GM12892 (cell line): ENCODE measurements around the gene PRR33.
A peak's percentile ranks its signal among the peaks of the same experiment; 100 is the strongest.
"Not testable (repeated sequence)": the region's sequence is repeated elsewhere in the genome, so short reads cannot be mapped to it uniquely, and the experiment has no call there.

Source experiments
- DNase-seq: peaks from one replicate; pipeline ENCODE4 v3.0.0; 2011; ENCODE audit not compliant: insufficient read length
- FAIRE-seq: peaks from 2 replicates; lab custom pipeline; 2011; peaks lifted over from hg19 to GRCh38; lab: Jason Lieb, UNC
- POLR2A ChIP-seq: IDR thresholded peaks from 2 replicates; pipeline ENCODE4 v1.6.1; 2011; ENCODE audit warnings: low read depth, low read length, control low read depth
- POLR2AphosphoS5 ChIP-seq: IDR thresholded peaks from 2 replicates; pipeline ENCODE4 v1.6.1; 2011; ENCODE audit warnings: low read depth, low read length, control low read depth
- TAF1 ChIP-seq: IDR thresholded peaks from 2 replicates; pipeline ENCODE4 v1.6.1; 2011; ENCODE audit warnings: low read depth, mild to moderate bottlenecking, control low read depth, low read length, borderline replicate concordance

The PRR33 gene

DNA sequence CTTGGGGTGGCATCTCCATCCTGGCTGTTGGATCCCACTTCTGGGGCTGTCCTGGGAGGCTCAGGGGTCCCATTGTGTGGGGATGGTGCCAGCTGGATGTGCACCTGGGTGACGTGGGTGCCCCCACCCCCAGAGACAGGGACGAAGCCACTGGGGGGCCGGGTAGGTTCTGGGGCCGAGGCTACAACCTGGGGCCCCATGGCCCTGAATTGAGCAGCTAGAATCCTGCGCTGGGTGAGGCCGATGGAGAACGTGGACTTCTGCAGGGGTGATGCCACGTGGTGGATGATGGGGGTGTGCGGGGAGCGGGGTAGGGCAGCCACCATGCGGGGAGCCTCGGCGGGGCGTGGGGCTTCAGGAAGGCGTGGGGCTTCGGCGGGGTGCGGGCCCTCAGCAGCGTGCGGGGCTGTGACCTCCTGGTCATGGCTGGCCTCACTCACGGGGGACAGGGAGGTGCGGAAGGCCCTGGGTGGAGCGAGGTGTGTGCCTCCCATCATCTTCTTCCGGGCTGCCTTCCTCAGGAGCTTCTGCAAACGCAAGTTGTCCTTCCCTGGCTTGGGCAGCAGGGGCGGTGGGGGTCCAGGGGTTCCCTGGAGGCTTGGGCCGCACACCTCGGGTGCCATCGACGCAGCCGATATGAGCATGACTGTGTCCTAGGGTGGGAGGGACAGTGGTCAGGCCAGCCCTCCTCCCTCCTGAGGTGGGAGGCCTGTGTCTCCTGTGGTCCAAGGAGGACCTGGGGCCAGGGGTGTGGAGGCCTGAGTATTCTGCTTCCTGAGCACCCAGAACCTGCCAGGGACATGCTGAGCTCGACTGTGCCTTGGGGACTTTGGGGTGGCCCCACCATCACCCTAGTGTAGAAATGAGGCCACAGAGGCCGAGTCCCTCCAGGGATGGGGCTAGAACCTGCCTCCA lies 1.5 kb downstream of the PRR33 start:
- TF ChIP-seq POLR2A (peak; percentile 19), TAF1 (no peak), POLR2AphosphoS5 (no peak)
- peak; percentile 31 for DNase-seq
- FAIRE-seq, result no peak

DNA sequence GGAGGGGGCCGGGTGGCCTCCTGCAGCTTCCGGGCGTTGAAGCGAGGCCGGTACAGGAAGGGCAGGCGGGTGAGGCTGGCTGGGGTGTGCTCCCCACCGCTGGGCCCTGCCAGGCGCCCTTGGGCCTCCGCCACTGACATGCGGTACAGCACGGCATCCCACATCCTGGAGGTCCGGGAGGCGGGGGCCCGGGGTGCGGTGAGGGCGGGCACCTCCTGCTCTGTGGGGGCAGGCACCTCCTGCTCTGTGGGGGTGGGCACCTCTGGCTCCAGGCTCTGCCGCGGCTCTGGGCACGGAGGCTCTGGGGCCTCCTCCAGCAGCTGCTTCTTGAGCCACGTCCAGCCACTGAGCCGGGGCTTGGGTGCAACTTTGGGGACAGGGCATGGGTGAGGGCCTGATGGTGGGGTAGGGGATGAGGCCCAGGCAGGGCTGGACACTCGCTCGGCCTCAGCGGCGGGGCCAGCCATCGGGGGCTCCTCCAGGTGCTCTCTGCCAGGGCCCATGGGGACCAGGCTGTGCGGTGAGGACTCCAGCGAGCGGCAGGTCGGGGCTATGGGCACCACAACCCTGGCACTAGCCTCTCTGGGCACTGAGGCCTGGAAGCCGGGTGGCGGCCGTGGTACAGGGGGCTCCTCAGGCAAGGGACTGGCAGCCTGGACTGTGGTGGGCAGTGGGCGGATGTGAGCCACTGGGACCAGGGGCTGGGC lies 2.3 kb downstream of the PRR33 start:
- FAIRE-seq, result no peak
- DNase-seq, result peak; percentile 22
- no peak; the same call in 1 of the 2 replicates for TF ChIP-seq POLR2AphosphoS5
- no peak for TF ChIP-seq POLR2A
- TF ChIP-seq TAF1, result no peak

DNA sequence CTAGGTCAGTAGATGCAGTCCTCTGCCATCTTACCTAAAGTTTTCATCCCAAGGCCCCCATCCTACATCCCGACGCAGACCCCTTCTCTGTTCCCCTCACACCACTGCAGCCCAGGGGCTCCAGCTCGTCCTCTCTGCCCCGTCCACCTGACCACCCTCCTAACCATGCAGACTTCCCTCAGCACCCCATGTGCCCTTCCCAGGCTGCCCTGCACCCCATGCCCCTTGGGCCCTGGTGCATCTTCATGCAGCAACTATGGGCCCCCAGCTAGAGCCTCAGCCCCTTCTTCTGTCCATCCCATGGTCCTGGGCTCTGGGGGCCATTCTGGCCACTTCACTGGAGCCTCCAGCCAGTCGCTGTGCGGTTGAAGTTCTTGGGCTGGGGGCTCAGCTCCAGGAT lies 2.9 kb downstream of the PRR33 start:
- TF ChIP-seq TAF1 (no peak), POLR2AphosphoS5 (no peak), POLR2A (no peak)
- FAIRE-seq (no peak), DNase-seq (no peak)

DNA sequence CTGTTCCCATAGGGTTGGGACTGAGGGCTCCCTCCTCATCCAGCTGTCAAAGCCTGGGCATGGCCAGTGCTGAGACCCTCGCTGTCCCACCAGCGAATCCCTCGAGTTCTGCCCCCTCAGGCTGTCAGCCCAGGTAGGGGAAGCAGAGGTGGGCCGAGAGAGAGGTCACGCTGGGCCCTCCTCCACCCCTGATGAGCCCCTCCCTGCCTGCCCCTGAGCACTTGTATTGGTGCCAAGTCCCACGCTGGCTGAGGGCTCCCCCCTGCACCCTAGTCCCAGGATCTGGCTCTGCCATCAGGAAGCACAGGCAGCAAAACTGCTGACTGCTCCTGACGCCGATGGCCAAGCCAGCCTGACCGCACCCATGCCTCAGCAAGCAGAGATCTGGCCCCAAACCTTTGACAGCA lies 3.3 kb downstream of the PRR33 start:
- FAIRE-seq (no peak), DNase-seq (no peak)
- TF ChIP-seq TAF1, result no peak
- TF ChIP-seq POLR2AphosphoS5, result no peak
- TF ChIP-seq POLR2A, result no peak

DNA sequence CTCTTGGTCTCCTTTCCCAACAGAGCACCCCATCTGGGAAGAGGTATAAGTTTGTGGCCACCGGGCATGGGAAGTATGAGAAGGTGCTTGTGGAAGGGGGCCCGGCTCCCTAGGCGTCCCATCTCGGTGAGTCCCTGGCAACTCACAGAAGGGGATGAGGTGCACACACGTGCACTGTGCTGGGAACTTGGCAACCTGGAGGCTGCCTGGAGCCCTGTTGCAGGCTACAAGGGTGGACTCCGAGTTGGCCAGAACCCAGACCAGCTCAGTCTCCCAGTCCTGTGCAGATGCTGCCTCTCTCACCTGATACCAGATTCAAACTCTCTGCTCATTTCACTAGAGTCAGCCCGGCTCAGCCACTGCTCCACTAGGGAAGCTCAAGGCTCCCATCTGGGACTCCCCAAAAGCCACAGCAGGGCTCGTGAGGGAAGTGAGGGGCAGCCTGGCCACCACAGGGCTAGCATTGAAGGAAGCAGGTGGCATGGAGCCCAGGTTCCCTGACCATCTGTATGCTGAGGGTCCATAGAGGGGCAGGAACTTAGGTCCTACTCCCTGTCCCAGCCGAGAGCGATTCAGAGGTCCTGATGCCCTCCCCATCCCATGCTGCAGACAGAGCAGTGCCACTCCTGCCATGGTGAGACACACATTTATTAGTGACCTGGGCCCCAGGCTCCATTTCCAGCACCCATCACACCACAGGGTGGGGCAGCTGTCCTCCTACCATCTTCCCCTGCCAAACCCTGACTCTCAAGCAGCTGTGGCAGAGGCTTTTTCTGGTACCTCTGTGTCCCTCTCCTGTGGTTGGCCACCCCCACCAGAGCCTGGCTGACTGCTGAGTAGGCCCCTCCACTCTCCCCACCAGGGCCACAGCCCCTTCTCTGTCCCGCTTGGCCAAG lies 4.0 kb downstream of the PRR33 start:
- FAIRE-seq (no peak), DNase-seq (no peak)
- no peak for TF ChIP-seq TAF1
- TF ChIP-seq POLR2AphosphoS5, result no peak
- no peak for TF ChIP-seq POLR2A

DNA sequence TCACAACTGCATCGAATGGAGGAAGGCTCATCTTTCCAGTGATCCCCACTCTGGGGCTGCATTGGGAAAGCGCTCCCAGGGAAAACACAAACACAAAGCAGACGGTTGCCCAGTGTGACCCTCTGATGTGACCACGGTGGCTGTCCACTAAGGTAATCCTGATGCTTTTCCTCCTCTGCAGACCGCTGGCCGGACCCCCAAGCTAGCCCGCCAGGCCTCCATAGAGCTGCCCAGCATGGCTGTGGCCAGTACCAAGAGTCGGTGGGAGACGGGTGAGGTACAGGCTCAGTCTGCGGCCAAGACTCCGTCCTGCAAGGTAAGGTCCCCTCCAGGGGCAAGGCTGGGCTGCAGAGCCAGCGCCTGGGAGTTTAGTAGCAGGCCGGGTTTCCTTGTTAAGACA lies 5.1 kb downstream of the PRR33 start:
- DNase-seq, FAIRE-seq: not testable (repeated sequence)

DNA sequence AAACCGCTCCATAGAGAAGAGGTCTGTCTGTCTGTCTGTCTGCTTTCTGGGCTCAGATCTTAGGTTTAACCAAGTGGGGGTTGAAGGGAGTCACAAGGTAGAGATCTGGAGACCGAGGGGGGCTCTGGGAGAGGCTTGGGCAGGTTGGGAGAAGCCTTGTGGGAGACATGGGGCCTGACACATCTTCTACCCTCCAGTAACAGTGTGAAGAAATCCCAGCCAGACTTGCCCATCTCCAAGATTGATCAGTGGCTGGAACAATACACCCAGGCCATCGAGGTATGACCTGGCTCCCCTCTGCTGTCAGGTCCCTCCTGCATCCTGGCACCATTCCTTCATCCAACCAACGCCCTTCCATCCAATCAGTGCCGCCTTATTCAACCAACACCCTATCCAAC lies 7.4 kb downstream of the PRR33 start:
- TF ChIP-seq POLR2A (no peak), POLR2AphosphoS5 (no peak), TAF1 (no peak)
- DNase-seq (no peak), FAIRE-seq (no peak)

DNA sequence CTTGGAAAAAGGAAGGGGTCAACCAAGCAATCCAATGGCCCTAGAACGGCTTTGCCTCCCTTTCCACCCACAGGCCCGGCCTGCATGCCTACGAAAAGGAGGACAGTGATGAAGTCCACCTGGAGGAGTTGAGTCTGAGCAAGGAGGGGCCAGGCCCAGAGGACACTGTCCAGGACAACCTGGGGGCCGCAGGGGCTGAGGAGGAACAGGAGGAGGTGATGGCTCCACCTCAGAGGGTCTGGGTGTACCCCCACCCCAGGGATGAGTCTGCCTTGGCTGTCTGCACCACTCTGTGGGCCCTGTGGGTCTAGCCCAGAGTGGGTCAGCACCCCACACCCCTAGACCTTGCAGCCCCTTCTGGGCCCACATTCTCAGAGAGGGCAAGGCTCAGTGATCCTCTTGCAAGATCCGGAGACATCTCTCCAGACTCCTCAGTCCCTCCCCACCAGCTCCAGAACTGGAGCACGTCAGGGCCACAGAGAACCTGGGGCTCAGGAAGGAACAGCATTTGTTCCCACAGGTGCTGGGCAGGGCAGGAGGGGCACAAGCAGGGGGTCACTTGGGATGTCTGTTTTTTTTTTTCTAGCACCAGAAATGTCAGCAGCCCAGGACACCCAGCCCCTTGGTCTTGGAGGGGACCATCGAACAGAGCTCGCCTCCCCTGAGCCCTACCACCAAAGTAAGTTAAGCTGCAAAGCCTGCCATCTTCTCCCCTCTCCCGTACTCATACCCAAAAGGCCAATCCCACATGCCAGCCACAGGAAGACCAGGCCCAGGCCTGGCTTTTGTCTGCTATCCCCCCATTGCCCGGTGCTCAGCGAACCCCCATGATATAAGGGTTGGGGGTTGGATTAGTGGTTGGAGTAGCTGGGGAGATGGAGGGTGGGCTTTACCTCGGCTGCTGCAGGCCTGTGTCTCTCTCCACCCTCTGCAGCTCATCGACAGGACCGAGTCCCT lies 8.1 kb downstream of the PRR33 start:
- FAIRE-seq, result no peak
- DNase-seq, result no peak
- peak; percentile 14; the same call in 1 of the 2 replicates for TF ChIP-seq POLR2AphosphoS5
- TF ChIP-seq TAF1, result no peak

DNA sequence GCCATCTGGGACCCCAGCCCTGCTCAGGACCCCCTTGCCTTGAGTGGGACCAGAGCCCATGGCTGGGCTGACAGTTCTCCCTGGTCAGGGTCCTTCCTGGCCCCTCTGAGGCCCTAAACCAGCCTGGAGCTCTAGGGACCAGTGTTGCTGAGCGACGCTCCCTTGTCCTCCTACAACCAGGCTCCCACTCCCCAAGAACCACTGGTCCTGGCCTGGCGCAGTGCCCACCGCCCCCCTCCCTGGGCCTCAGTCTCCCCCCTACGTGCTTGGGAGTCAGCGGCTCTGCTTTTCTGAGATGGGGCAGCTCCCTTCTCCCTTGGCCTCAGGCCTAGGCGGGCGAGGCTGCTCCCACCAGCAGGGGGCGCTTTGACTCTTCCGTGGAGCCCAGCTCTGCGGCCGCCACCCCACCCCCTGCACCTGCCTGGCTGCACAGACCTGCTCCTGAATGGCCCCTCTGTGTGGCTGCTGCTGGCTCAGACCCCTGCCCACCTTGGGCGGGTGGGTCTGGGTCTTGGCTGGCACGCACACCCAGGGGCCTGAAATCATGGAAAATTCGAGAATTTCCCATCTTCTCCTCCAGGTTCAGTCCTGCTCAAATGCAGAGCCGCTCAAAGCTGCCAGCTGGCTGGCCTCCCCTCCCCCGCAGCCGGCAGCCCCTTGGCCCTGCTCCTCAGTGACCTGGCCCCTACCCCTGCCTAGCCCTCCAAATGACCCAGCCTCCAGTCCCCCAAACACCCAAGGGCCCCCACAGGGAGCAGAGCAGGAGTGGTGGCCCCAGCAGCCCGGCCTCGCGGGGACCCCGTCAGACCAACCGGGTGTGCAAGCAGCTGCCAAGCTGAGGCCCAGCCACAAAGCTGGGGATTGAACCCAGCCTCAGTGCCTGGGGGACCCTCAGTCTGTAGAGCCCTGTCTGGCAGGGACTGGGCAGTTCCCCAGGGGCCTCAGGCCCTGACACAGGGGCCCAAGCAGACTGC lies 9.1 kb downstream of the PRR33 start:
- DNase-seq (peak; percentile 98), FAIRE-seq (peak; percentile 82)
- TF ChIP-seq POLR2A (0 out of 2 replicates have a peak, but pooled peaks have one; percentile 8), TAF1 (no peak), POLR2AphosphoS5 (no peak)
